ENCODE measurements around the gene LRRC49.

Gene LRRC49

GRCh38 chr15:71057143-71057542 is 164.5 kb downstream of the LRRC49 start:
- no peak for DNase-seq
- TF ChIP-seq, protein P1, sequence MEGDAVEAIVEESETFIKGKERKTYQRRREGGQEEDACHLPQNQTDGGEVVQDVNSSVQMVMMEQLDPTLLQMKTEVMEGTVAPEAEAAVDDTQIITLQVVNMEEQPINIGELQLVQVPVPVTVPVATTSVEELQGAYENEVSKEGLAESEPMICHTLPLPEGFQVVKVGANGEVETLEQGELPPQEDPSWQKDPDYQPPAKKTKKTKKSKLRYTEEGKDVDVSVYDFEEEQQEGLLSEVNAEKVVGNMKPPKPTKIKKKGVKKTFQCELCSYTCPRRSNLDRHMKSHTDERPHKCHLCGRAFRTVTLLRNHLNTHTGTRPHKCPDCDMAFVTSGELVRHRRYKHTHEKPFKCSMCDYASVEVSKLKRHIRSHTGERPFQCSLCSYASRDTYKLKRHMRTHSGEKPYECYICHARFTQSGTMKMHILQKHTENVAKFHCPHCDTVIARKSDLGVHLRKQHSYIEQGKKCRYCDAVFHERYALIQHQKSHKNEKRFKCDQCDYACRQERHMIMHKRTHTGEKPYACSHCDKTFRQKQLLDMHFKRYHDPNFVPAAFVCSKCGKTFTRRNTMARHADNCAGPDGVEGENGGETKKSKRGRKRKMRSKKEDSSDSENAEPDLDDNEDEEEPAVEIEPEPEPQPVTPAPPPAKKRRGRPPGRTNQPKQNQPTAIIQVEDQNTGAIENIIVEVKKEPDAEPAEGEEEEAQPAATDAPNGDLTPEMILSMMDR (IDR thresholded peaks at IDR 0.05), result no peak
- Mint-ChIP-seq H3K9me3 (peaks cover 35% of the 10 kb centered on the region), H3K27ac (no peak overlapping the region), H3K4me3 (no peak overlapping the region), H3K27me3 (ENCODE audit: low read depth, poor library complexity) (peaks cover 4% of the 10 kb centered on the region), H3K4me1 (no peaks in the 10 kb centered on the region), H3K36me3 (ENCODE audit: low read depth) (peaks cover 28% of the 10 kb centered on the region)

DNA sequence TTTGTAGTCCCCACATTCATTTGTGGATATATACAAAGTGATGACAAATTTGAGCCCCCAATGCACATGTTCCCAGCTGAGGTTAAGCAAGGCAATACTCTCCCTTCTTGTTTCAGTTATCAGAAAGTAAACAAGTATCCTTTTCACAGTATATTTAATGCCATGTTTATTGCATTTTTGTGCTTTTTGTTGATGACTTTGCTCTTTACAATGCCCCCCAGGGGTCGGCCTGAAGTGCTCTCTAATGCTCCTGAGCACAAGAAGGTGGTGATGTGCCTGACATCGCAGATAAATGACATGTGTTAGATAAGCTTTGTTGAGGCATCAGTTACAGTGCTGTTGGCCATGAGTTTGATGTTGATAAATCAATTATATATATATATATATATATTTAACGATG is 165.0 kb downstream of the LRRC49 start:
- H3K27me3 Mint-ChIP-seq (ENCODE audit: low read depth, poor library complexity), result peaks cover 4% of the 10 kb centered on the region
- peaks cover 28% of the 10 kb centered on the region for H3K36me3 Mint-ChIP-seq (ENCODE audit: low read depth)
- H3K9me3 Mint-ChIP-seq, result peaks cover 35% of the 10 kb centered on the region
- H3K27ac Mint-ChIP-seq, result no peak overlapping the region
- TF ChIP-seq, protein P1 (IDR thresholded peaks at IDR 0.05), result no peak
- H3K4me3 Mint-ChIP-seq, result no peak overlapping the region
- H3K4me1 Mint-ChIP-seq, result no peaks in the 10 kb centered on the region
- DNase-seq, result no peak

GRCh38 chr15:71060983-71061382 is 168.4 kb downstream of the LRRC49 start:
- DNase-seq, result no peak
- Mint-ChIP-seq H3K4me1 (no peaks in the 10 kb centered on the region), H3K9me3 (peaks cover 35% of the 10 kb centered on the region), H3K36me3 (ENCODE audit: low read depth) (peaks cover 22% of the 10 kb centered on the region), H3K27ac (no peak overlapping the region), H3K4me3 (no peak overlapping the region), H3K27me3 (ENCODE audit: low read depth, poor library complexity) (peaks cover 4% of the 10 kb centered on the region)
- TF ChIP-seq, protein P1 (IDR thresholded peaks at IDR 0.05), result no peak

DNA sequence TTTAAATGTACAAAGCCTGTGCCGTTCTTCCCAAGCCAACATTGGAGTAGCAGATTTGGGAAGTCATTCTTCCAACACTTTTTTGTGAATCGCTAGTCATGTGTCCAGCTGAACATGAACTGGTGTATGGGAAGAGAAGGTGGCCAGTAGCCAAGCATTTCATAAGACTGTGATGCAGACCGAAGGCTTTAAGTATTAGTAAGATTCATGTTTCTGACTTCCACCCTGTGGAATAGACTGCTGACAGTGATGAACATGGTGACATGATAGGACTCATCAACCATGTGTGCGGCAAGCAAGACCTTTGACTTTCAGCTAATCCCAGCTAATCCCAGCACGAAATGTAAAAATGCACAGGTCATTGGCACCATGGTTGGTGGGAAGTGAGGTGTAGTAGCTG is 174.4 kb downstream of the LRRC49 start:
- Mint-ChIP-seq H3K9me3 (peaks cover 4% of the 10 kb centered on the region), H3K27ac (no peak overlapping the region), H3K36me3 (ENCODE audit: low read depth) (no peaks in the 10 kb centered on the region), H3K4me3 (no peak overlapping the region), H3K4me1 (no peaks in the 10 kb centered on the region), H3K27me3 (ENCODE audit: low read depth, poor library complexity) (peaks cover 3% of the 10 kb centered on the region)
- TF ChIP-seq, protein P1 (IDR thresholded peaks at IDR 0.05), result no peak
- DNase-seq, result no peak

GRCh38 chr15:71069693-71070092 is 177.1 kb downstream of the LRRC49 start:
- Mint-ChIP-seq H3K4me3 (no peak overlapping the region), H3K4me1 (no peaks in the 10 kb centered on the region)

DNA sequence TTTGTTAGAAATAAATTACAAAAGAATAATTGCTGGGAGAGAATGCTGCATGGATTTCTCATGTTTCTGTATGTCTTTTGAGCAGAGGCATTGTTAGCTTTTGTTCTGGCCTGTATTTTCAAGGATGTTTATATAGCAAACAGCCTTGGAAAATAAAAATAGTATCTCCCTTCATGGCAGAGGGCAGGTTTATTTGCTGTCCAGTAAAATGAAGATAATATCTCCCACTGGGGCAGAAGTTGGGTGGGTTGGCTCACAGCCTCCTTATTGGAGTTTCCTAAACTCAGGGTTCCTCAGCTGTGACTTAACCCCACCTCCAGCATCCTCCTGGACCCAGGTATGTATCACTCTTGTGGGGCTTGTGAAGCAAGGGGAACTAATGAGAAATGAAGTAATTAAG is 178.9 kb downstream of the LRRC49 start:
- peaks cover 3% of the 10 kb centered on the region for H3K27me3 Mint-ChIP-seq (ENCODE audit: low read depth, poor library complexity)
- no peak for DNase-seq

More at GRCh38 chr15:71069693-71070092, 177.1 kb downstream of the LRRC49 start:
- Mint-ChIP-seq H3K9me3 (peaks cover 16% of the 10 kb centered on the region), H3K36me3 (ENCODE audit: low read depth) (peaks cover 3% of the 10 kb centered on the region), H3K27me3 (ENCODE audit: low read depth, poor library complexity) (peaks cover 3% of the 10 kb centered on the region), H3K27ac (no peak overlapping the region)
- TF ChIP-seq, protein P1 (IDR thresholded peaks at IDR 0.05), result no peak
- DNase-seq, result no peak

More for the DNA sequence above, 178.9 kb downstream of the LRRC49 start:
- Mint-ChIP-seq H3K36me3 (ENCODE audit: low read depth) (peaks cover 3% of the 10 kb centered on the region), H3K27ac (no peak overlapping the region), H3K4me3 (no peak overlapping the region), H3K9me3 (peaks cover 16% of the 10 kb centered on the region), H3K4me1 (no peaks in the 10 kb centered on the region)
- TF ChIP-seq, protein P1 (IDR thresholded peaks at IDR 0.05), result no peak
